ENCODE data around the gene TUSC2.
A peak's percentile ranks its signal among the peaks of the same experiment; 100 is the strongest.
"Not testable (repeated sequence)": the region's sequence is repeated elsewhere in the genome, so short reads cannot be mapped to it uniquely, and the experiment has no call there.

TUSC2 gene

GRCh38 chr3:50317300-50317699, 10.7 kb downstream of the TUSC2 start:
- no peak for DNase-seq (ENCODE audit: low read depth)

GRCh38 chr3:50316657-50317242, 11.3 kb downstream of the TUSC2 start:
- peak; percentile 59 for DNase-seq (ENCODE audit: low read depth)

GRCh38 chr3:50314816-50315215, 13.2 kb downstream of the TUSC2 start:
- no peak for DNase-seq (ENCODE audit: low read depth)

GRCh38 chr3:50314342-50314741, 13.7 kb downstream of the TUSC2 start:
- no peak for DNase-seq (ENCODE audit: low read depth)

GRCh38 chr3:50312041-50312440, 16.0 kb downstream of the TUSC2 start:
- not testable (repeated sequence) for DNase-seq (ENCODE audit: low read depth)

GRCh38 chr3:50304601-50305000, 23.4 kb downstream of the TUSC2 start:
- no peak for DNase-seq (ENCODE audit: low read depth)

- no peak for DNase-seq (ENCODE audit: low read depth)
Observed at GRCh38 chr3:50303013-50303815, 24.8 kb downstream of the TUSC2 start, which contains the start of gene HYAL1. Gene HYAL1, minus strand, starts transcription at chr3:50303574. Its CDS starts 618 bp downstream, at chr3:50302956.

GRCh38 chr3:50302095-50303012, 25.7 kb downstream of the TUSC2 start:
- no peak for DNase-seq (ENCODE audit: low read depth)

- no peak for DNase-seq (ENCODE audit: low read depth)
Observed at GRCh38 chr3:50300681-50301254, 27.3 kb downstream of the TUSC2 start.

GRCh38 chr3:50299929-50300680, 27.9 kb downstream of the TUSC2 start:
- DNase-seq (ENCODE audit: low read depth): no peak

- no peak for DNase-seq (ENCODE audit: low read depth)
Observed at GRCh38 chr3:50299638-50299928, 28.4 kb downstream of the TUSC2 start.

GRCh38 chr3:50298836-50299637, 29.0 kb downstream of the TUSC2 start, which contains the start of the genes HYAL3 and NAA80:
Gene HYAL3, minus strand, starts transcription at chr3:50299405. Its CDS starts 3,803 bp downstream, at chr3:50295602.
Gene NAA80, minus strand, starts transcription at chr3:50299405. Its CDS starts 1,942 bp downstream, at chr3:50297463.
- peak; percentile 99 for DNase-seq (ENCODE audit: low read depth)

GRCh38 chr3:50297896-50298725, 29.9 kb downstream of the TUSC2 start:
- DNase-seq (ENCODE audit: low read depth): no peak

GRCh38 chr3:50297384-50297775, 30.6 kb downstream of the TUSC2 start:
- no peak for DNase-seq (ENCODE audit: low read depth)

GRCh38 chr3:50296721-50297383, 31.2 kb downstream of the TUSC2 start:
- DNase-seq (ENCODE audit: low read depth): no peak

- no peak for DNase-seq (ENCODE audit: low read depth)
Observed at GRCh38 chr3:50295553-50296431, 32.2 kb downstream of the TUSC2 start.

- DNase-seq (ENCODE audit: low read depth): no peak
Observed at GRCh38 chr3:50294492-50295403, 33.3 kb downstream of the TUSC2 start.
